Skeletal muscle satellite cell (primary cell): ENCODE results near the gene CSRP1.

Experiments
- H3K27me3 ChIP-seq: 2 replicates; pipeline ENCODE4 v1.7.0; 2013; ENCODE audit warnings: low read length; ENCODE audit not compliant: control insufficient read depth, insufficient read depth
- H3K36me3 ChIP-seq: 2 replicates; pipeline ENCODE4 v1.7.0; 2013; ENCODE audit warnings: mild to moderate bottlenecking, control low read depth, low read length; ENCODE audit not compliant: insufficient read depth
- H3K4me1 ChIP-seq: 2 replicates; pipeline ENCODE4 v1.7.0; 2013; ENCODE audit warnings: low read length; ENCODE audit not compliant: control insufficient read depth, insufficient read depth
- H3K4me2 ChIP-seq: 2 replicates; pipeline ENCODE4 v1.7.0; 2013; ENCODE audit warnings: mild to moderate bottlenecking, low read length
- H3K4me3 ChIP-seq: 2 replicates; pipeline ENCODE4 v1.7.0; 2013; ENCODE audit warnings: low read length
- H3K9ac ChIP-seq: 2 replicates; pipeline ENCODE4 v1.7.0; 2013; ENCODE audit warnings: mild to moderate bottlenecking, low read depth, low read length, moderate library complexity
- H3K9me3 ChIP-seq: replicated peaks from 2 replicates; pipeline ENCODE4 v1.7.0; 2013; ENCODE audit warnings: mild to moderate bottlenecking, control low read depth, low read length

The CSRP1 gene

DNA sequence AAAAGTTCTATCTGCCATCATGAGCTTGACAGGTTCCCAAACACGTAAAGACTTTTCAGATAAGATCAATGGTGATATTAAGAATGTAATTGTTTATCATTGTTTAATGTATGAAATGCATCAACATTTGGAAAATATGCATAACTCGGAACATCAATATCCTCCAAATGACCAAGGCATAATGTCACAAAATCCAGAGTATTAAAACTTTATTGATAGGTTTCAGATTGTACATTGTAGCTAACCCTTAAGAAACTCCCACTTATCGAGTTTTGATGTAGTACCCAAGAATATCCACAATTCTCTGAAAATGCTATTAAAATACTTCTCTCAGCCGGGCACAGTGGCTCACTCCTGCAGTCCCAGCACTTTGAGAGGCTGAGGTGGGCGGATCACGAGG lies 73.3 kb downstream of the CSRP1 start:
- peaks cover 22% of the 10 kb centered on the region for H3K4me1 ChIP-seq
- H3K27me3 ChIP-seq: peaks cover 9% of the 10 kb centered on the region
- no peak overlapping the region for H3K9ac ChIP-seq
- no peak overlapping the region for H3K4me3 ChIP-seq
- no peak overlapping the region for H3K4me2 ChIP-seq
- H3K36me3 ChIP-seq: no peaks in the 10 kb centered on the region
- H3K9me3 ChIP-seq: no peaks in the 10 kb centered on the region
